Measurements from ENCODE around the gene TMEM151A. TPM values are rescaled to one million over a fixed set of nuclear protein-coding genes. Genes with fewer than 3 reads are reported as not detected.

The TMEM151A gene
- total RNA-seq, 1 experiment from 2014 or later, result 1.4 TPM

DNA sequence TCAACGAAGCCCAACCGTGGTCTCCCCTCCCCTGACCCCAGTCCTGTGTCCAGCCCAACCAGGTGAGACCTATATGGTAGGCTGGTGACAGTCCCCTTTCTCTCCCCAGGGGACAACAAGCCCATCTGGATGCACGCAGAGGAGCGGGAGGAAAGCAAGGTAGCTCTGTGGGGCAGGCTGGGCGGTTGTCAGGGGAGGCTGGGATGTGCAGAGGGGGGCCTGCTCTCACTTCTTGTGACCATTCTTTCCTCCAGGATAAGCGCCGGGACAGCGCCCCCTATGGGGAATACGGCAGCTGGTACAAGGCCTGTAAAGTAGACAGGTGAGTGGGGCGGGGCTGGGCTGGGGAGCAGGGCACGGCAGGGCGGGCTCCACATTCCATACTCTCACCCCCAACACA is 26.8 kb upstream of the TMEM151A start:
- no peaks in the 10 kb centered on the region for H3K9me3 Mint-ChIP-seq (ENCODE audit: low read depth, unreplicated experiment)
- no peak overlapping the region for H3K27ac Mint-ChIP-seq (ENCODE audit: unreplicated experiment)
- intact Hi-C loops (cut with micrococcal nuclease; ENCODE audit: unreplicated experiment), result no loop called here
- DNase-seq, result peak; percentile 40
- CTCF ChIA-PET, result interaction anchor here (0.7 kb wide), 1 partner anchor 43 kb away, joined by 3 read pairs; no protein-coding TSS in a partner anchor
- H3K27me3 Mint-ChIP-seq (ENCODE audit: unreplicated experiment), result no peaks in the 10 kb centered on the region
- H3K36me3 Mint-ChIP-seq (ENCODE audit: insufficient read depth, unreplicated experiment), result peaks cover 72% of the 10 kb centered on the region
- peak; percentile 14 for TF ChIP-seq CTCF (IDR thresholded peaks at IDR 0.05; ENCODE audit: unreplicated experiment)
- BruUV-seq (replicated peaks), result no TSS peak
- H3K4me1 Mint-ChIP-seq (ENCODE audit: low read depth, unreplicated experiment), result peaks cover 16% of the 10 kb centered on the region
- no peak overlapping the region for H3K4me3 Mint-ChIP-seq (ENCODE audit: low read depth, unreplicated experiment)

DNA sequence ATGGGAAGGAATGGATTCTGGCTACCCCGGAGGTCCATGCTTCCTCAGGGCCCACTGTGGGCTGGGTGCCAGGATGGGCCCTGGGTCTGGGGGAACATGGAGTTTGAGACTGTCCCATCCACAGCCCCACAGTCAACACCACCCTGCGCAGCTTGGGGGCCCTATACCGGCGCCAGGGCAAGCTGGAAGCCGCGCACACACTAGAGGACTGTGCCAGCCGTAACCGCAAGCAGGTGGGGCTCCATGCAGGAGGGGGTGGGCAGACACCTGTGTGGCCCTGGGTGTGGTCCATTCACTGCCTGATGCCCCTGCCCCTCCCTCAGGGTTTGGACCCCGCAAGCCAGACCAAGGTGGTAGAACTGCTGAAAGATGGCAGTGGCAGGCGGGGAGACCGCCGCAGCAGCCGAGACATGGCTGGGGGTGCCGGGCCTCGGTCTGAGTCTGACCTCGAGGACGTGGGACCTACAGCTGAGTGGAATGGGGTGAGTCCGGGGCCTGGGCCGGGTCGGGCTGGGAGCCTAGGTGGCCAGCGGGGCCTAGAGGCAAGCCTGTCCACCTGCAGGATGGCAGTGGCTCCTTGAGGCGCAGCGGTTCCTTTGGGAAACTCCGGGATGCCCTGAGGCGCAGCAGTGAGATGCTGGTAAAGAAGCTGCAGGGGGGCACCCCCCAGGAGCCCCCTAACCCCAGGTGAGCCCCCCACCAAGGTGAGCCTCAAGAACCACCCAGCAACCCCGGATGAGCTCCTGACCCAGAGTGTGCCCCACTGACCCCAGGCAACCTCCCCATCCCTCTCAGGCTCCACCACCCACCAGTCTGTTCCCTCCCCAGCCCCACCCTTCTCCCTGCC is 25.9 kb upstream of the TMEM151A start:
- no peaks in the 10 kb centered on the region for H3K9me3 Mint-ChIP-seq (ENCODE audit: low read depth, unreplicated experiment)
- TF ChIP-seq CTCF (IDR thresholded peaks at IDR 0.05; ENCODE audit: unreplicated experiment), result no peak
- intact Hi-C loops (cut with micrococcal nuclease; ENCODE audit: unreplicated experiment), result no loop called here
- no peaks in the 10 kb centered on the region for H3K27me3 Mint-ChIP-seq (ENCODE audit: unreplicated experiment)
- H3K36me3 Mint-ChIP-seq (ENCODE audit: insufficient read depth, unreplicated experiment), result peaks cover 78% of the 10 kb centered on the region
- H3K4me3 Mint-ChIP-seq (ENCODE audit: low read depth, unreplicated experiment), result no peak overlapping the region
- no peak overlapping the region for H3K27ac Mint-ChIP-seq (ENCODE audit: unreplicated experiment)
- CTCF ChIA-PET, result interaction anchor here (0.7 kb wide), 1 partner anchor 43 kb away, joined by 3 read pairs; no protein-coding TSS in a partner anchor
- DNase-seq, result no peak
- BruUV-seq (replicated peaks), result no TSS peak
- H3K4me1 Mint-ChIP-seq (ENCODE audit: low read depth, unreplicated experiment), result peaks cover 16% of the 10 kb centered on the region

- BruUV-seq (replicated peaks), result no TSS peak
- Mint-ChIP-seq H3K4me1 (ENCODE audit: low read depth, unreplicated experiment) (peaks cover 16% of the 10 kb centered on the region), H3K4me3 (ENCODE audit: low read depth, unreplicated experiment) (no peak overlapping the region), H3K27me3 (ENCODE audit: unreplicated experiment) (no peaks in the 10 kb centered on the region), H3K36me3 (ENCODE audit: insufficient read depth, unreplicated experiment) (peaks cover 77% of the 10 kb centered on the region), H3K27ac (ENCODE audit: unreplicated experiment) (no peak overlapping the region), H3K9me3 (ENCODE audit: low read depth, unreplicated experiment) (no peaks in the 10 kb centered on the region)
- TF ChIP-seq CTCF (IDR thresholded peaks at IDR 0.05; ENCODE audit: unreplicated experiment), result no peak
- intact Hi-C loops (cut with micrococcal nuclease; ENCODE audit: unreplicated experiment), result no loop called here
- no peak for DNase-seq
- CTCF ChIA-PET, result no interaction called here
These were observed 25.2 kb upstream of the TMEM151A start for GRCh38 chr11:66266378-66267038.

DNA sequence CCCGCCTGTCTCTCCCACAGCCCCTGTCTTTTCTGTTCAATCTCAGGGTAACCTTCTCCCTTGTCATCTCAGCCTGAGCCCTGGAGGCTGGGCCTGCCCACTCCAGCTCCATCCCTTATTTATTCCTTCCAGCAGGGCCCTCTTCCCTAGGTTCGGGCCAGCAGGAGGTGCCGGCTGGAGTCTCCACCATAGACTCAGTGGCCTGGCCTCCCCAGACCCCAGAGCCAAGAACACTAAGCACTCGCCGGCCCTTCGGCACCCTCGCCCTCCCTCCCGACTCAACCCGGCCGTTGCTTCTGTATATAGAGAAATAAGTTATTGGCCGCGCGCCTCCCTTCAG is 24.7 kb upstream of the TMEM151A start:
- Mint-ChIP-seq H3K4me1 (ENCODE audit: low read depth, unreplicated experiment) (peaks cover 16% of the 10 kb centered on the region), H3K36me3 (ENCODE audit: insufficient read depth, unreplicated experiment) (peaks cover 76% of the 10 kb centered on the region), H3K4me3 (ENCODE audit: low read depth, unreplicated experiment) (no peak overlapping the region), H3K27me3 (ENCODE audit: unreplicated experiment) (no peaks in the 10 kb centered on the region), H3K27ac (ENCODE audit: unreplicated experiment) (no peak overlapping the region), H3K9me3 (ENCODE audit: low read depth, unreplicated experiment) (no peaks in the 10 kb centered on the region)
- CTCF ChIA-PET, result no interaction called here
- no TSS peak for BruUV-seq (replicated peaks)
- no peak for DNase-seq
- TF ChIP-seq CTCF (IDR thresholded peaks at IDR 0.05; ENCODE audit: unreplicated experiment), result no peak
- intact Hi-C loops (cut with micrococcal nuclease; ENCODE audit: unreplicated experiment), result no loop called here
